ENCODE measurements around the gene FIP1L1. TPM values are rescaled to one million over a fixed set of nuclear protein-coding genes. Genes with fewer than 3 reads are reported as not detected.
"Not testable (repeated sequence)": the region's sequence is repeated elsewhere in the genome, so short reads cannot be mapped to it uniquely, and the experiment has no call there.

Gene FIP1L1, protein sequence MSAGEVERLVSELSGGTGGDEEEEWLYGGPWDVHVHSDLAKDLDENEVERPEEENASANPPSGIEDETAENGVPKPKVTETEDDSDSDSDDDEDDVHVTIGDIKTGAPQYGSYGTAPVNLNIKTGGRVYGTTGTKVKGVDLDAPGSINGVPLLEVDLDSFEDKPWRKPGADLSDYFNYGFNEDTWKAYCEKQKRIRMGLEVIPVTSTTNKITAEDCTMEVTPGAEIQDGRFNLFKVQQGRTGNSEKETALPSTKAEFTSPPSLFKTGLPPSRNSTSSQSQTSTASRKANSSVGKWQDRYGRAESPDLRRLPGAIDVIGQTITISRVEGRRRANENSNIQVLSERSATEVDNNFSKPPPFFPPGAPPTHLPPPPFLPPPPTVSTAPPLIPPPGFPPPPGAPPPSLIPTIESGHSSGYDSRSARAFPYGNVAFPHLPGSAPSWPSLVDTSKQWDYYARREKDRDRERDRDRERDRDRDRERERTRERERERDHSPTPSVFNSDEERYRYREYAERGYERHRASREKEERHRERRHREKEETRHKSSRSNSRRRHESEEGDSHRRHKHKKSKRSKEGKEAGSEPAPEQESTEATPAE
- 113 TPM for polyA plus RNA-seq (ENCODE audit: insufficient read length)
- long read RNA-seq, donor 1, partial matches to known transcripts, result 13 of 21 reads
- long read RNA-seq, donor 1, other reads (novel, unspliced or antisense), result 0 of 21 reads
- long read RNA-seq, donor 2, partial matches to known transcripts, result 17 of 25 reads
- long read RNA-seq, donor 2, other reads (novel, unspliced or antisense), result 0 of 25 reads
- long read RNA-seq, donor 3, partial matches to known transcripts, result 9 of 12 reads
- long read RNA-seq, donor 3, other reads (novel, unspliced or antisense), result 0 of 12 reads
- long read RNA-seq, donor 4, partial matches to known transcripts, result 0 of 2 reads
- long read RNA-seq, donor 4, other reads (novel, unspliced or antisense), result 0 of 2 reads
- long read RNA-seq, donor 5, partial matches to known transcripts, result 15 of 25 reads
- long read RNA-seq, donor 5, other reads (novel, unspliced or antisense), result 0 of 25 reads
- long read RNA-seq, donor 6, partial matches to known transcripts, result 17 of 22 reads
- long read RNA-seq, donor 6, other reads (novel, unspliced or antisense), result 0 of 22 reads
- long read RNA-seq, donor 7, partial matches to known transcripts, result 53 of 65 reads
- long read RNA-seq, donor 7, other reads (novel, unspliced or antisense), result 5 of 65 reads
- long read RNA-seq, donor 8, partial matches to known transcripts, result 0 of 3 reads
- long read RNA-seq, donor 8, other reads (novel, unspliced or antisense), result 0 of 3 reads

DNA sequence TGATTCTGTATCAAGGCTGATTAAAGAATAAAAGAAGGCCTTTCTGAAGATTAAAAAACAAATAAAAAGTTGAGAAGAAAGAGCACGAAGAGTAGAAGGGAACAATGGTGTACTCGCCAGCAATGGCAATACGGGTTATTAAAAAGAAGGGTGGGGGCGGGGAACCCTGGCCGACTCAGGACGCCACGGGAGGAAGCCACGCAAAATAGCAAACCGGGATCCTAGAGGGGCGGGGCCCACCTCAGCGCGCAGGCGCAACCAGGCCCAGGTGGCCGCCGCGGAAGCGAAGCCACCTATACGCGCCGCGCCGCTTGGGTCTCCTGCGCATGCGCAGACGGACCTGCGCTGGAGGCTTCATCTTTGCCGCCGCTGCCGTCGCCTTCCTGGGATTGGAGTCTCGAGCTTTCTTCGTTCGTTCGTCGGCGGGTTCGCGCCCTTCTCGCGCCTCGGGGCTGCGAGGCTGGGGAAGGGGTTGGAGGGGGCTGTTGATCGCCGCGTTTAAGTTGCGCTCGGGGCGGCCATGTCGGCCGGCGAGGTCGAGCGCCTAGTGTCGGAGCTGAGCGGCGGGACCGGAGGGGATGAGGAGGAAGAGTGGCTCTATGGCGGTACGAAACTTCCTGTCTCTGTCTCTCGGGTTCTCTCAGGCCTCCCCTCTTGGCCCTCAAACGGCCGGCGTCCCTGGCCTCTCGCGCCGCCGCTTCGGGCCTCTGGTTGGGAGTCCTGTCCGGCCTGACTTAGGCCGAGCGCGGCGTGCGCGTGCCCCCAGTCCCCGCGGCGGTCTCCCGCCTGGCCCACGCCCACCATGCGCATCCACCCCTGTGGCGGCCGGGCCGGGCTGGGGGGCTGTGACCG lies at the start of gene FIP1L1:
TSS of gene FIP1L1 (plus strand) at position 323 of the 852 bp plus-strand sequence. CDS start at position 521, 198 bp downstream.
- peak; percentile 92 for DNase-seq

DNA sequence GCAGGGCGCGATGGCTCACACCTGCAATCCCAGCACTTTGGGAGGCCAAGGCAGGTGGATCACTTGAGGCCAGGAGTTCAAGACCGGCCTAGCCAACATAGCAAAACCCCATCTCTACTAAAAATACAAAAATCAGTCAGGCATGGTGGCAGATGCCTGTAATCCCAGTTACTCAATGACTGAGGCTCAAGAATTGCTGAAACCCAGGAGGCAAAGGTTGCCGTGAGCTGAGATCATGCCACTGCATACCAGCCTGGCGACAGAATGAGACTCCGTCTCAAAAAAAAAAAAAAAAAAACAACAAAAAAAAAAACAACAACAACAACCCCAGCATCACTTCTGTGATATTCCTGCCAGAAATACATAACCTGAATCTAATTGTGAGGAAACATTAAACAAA lies 42.5 kb upstream of the FIP1L1 start:
- DNase-seq, result not testable (repeated sequence)

DNA sequence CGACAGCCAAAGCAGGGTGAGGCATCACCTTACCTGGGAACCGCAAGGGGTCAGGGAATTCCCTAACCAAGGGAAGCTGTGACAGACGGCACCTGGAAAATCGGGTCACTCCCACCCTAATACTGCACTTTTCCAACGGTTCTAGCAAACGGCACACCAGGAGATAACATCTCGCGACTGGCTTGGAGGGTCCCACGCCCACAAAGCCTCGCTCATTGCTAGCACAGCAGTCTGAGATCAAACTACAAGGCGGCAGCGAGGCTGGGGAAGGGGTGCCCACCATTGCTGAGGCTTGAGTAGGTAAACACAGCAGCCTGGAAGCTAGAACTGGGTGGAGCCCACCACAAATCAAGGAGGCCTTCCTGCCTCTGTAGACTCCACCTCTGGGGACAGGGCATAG lies 37.3 kb upstream of the FIP1L1 start:
- DNase-seq, result not testable (repeated sequence)

DNA sequence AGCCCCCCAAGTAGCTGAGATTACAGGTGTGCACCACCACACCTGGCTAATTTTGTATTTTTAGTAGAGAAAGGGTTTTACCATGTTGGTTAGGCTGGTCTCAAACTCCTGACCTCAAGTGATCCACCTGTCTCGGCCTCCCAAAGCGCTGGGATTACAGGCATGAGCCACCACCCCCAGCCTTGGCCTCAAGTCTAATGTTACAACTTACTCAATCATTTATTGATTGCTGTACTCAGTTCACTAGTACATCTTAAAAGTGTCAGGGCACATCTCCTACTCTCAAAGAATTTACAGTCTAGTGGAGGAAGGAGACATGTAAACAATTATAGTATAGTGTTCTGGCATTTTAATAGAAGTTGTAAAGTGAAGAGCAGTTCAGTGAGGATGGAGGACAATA lies 31.0 kb upstream of the FIP1L1 start:
- DNase-seq, result not testable (repeated sequence)

DNA sequence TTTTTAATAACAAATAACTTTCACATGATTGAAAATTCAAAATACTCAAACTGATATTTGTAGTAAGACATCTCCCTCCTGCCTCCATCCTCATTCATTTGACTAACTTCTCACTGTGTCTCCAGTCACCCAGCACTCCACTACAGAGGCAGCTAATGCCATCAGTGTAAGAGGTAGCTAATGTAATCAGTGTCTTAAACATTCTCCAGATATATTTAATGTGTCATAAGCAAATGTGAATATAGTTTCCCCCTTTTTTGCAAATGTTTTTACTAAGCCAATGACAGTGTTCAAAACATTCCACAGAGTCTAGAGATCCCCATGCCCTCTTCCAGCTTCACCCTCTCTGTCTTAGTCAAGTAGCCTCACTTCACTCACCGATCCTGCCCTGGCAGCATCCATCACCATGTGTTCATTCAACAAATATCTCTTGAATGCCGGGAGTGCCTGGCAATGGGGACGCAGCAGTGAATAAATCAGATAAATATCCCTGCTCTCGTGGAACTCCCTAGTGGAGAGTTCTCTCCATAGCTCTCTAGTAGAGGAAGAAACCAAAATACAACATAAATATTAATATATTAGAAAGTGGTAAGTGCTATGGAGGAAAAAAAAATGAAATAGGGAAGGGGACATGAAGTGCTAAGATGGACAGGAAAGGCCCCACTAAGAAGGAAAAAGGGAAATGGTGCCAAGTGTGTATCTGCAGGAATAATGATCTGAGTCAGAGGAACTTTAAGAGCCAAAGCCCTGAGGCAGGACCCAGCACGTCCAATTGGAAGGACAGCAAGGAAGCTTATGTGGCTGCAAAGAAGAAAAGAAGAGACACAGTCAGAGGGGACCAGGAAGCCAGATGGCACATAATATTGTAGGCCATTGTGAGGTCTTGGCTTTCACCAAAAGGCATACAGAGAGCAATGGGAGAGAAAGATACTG lies 30.3 kb upstream of the FIP1L1 start:
- DNase-seq, result no peak

DNA sequence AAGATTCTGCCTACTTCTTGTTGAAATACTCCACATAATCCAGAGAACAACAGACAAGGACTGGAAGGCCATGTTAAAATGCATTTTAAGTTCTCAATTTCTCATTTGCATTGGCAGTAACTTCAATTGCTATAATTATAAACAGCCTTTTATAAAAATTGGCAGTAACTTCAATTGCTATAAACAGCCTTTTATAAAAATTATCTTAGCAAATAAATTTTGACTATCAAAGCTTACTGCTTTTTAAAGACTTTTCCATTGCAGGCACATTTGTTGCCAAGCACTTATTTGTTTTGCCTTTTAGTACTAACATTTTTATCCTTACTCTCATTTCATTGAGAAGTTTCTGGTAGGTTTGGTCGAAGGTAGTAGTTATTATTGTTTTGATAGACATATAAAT lies 29.4 kb upstream of the FIP1L1 start:
- DNase-seq, result no peak

DNA sequence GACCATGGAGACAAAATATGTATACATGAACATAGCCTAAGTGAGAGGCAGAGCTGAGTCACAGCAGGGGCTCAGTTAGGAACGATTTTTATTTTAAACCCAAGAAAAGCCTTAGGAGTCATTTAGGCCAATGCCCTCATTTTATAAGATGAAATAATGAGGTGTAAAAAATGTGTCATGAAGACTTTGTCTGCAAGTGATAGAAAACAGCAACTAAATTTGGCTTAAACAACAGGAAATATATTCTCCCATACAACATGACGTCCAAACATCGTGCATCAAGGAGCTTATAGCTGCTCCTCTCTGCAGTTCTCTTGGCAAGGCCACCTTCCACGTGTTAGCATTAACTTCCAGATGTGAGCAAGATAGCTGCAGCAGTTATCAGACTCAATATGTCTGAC lies 28.4 kb upstream of the FIP1L1 start:
- DNase-seq, result no peak

DNA sequence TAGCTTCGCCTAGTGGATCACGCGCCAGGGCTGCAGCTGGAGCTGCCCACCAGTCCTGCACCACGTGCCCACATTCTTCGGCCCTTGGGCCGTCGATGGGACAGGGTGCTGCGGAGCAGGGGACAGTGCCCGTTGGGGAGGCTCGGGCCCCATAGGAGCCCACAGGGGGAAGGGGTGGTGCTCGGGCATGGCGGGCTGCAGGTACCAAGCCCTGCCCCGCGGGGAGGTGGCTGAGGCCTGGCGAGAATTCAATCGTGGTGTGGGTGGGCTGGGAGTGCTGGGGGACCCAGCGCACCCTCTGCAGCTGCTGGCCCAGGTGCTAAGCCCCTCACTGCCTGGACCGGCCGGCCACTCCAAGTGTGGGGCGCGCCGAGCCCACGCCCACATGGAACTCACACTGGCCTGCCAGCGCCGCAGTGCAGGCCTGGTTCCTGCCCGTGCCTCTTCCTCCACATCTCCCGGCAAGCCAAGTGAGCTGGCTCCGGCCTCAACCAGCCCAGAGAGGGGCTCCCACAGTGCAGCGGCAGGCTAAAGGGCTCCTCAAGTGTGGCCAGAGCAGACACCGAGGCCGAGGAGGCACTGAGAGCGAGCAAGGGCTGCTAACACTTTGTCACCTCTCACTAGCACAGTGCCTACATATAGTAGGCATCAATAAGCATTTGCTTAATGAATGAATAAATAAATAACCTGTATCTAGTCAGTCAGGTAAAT lies 23.3 kb upstream of the FIP1L1 start:
- DNase-seq, result no peak

DNA sequence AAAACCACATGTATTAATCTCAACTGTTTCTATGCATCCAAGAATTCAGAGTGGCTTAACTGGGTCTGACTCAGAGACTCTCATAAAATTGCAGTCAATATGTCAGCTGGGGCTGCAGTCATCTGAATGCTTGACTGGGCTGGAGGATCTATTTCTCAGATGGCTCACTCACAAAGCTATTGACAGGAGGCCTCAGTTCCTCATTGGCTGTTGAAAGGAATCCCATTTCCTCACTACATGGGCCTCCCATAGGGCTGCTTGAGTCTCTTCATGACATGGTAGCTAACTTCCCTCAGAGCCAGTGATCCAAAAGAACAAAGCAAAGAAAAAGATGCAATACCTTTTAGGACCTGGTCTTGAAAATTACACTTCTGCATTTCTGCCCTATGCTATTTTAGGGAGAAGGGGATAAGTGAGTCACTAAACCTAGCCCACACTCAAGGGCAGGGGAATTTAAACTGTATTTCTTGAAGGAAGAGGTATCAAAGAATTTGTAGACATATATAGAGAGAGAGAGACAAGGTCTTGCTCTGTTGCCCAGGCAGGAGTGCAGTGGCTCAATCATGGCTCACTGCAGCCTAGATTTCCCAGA lies 21.4 kb upstream of the FIP1L1 start:
- no peak for DNase-seq

DNA sequence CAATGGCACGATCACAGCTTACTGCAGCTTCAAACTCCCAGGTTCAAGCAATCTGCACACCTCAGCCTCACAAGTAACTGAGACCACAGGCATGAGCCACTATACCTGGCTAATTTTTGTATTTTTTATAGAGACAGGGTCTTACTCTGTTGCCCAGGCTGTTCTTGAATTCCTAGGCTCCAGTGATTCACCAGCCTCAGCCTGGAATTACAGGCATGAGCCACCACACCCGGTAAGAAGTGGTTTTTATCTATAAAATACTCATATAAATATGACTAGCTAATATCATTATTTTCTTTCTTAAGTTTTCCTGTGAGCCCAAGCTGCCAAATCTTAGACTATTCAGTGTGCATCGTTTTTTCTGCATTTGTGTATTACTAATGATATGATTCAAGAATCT lies 16.0 kb upstream of the FIP1L1 start:
- no peak for DNase-seq

DNA sequence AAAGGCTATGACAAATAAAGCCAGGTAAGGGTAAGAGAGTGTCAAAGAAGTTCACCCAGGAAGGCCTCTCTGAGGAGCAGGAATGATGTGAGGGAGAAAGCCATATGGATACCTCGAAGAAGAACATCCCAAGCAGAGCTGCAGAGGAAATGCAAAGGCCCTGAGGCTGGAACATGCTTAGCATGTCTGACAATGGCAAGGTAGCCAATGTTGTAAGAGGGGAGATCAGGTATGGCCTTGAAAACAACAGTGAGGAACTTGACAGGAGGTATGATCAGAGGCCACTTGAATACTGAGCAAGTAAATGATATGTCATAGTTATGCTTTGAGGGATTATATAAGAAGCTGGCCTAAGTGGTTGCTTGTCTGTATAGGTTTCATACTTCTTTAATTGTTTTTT lies 15.3 kb upstream of the FIP1L1 start:
- no peak for DNase-seq

DNA sequence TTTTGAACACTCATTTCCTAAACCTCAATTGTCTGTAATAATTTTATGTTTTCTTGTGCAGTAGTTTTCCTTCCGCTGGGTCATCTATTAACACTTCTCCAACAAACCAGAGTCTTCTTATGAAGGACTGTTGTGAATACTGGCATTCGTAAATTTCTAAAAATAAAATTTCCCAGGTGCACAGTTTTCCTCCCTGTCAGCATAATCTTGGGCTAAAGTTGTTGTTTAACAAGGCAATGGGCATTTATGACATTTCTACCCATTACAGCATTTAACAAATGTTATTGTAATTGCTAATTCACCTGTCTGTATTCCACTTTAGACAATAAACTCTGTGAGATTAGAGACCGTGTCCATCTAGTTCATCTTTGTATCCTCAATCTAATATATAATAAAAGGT lies 12.8 kb upstream of the FIP1L1 start:
- DNase-seq, result no peak

DNA sequence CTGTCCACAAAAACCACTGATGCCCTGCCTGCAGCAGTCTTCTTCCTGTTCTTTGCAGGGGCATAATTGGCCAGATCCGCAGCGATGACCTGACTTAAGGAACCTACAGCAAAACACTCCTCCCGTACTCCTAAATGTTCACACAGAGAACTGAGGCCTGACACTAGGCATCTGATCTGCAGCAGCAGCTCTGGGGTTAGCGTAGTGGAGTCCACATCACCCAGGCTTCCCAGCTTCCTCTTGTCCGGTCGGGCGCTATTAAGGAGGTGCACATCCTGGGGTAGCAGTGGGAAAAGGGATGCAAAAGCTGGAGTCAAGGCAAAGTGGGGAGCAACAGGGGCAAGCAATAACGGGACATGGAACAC lies 12.3 kb upstream of the FIP1L1 start:
- DNase-seq, result no peak

DNA sequence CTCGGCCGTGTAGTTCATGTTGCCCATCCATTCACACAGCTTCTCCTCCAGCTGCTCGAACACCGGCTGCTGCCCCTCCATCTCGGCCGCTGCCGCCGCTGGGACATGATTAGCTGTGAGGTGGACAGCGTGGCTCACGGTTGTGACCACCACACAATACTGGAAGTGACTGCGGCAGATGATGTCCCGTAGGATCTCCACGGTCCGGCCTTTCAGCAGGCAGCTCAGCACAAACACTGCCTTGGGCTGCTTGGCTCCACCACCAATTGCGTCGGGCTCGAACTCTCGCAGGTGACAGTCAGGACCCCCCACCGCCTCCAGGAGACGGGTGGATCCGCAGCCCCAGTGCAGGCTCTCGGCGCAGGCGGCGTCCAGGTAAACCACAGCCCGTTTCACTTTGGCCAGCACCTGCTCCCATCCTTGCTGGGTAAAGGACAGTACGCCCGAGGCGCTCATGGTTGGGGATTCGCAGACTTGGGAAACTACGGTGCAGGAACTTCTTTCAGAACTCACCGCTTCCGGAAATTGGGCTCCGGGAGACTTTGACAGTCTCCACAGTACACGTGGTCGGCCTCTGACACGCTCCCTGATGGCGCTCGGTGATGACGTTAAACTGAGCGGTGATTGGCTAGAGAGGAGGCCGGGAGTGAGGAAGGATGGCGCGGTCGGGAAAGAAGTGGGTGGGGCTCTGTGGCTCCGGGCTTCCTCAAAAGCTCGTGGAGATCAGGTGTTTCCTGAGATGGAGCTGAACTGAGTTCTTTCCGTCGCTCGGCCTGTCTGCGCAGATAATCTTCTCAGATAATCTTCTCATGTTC lies 11.7 kb upstream of the FIP1L1 start, which contains the start of gene SCFD2:
TSS of gene SCFD2 (minus strand) at position 576 of the 815 bp plus-strand sequence.
- DNase-seq, result peak; percentile 99

DNA sequence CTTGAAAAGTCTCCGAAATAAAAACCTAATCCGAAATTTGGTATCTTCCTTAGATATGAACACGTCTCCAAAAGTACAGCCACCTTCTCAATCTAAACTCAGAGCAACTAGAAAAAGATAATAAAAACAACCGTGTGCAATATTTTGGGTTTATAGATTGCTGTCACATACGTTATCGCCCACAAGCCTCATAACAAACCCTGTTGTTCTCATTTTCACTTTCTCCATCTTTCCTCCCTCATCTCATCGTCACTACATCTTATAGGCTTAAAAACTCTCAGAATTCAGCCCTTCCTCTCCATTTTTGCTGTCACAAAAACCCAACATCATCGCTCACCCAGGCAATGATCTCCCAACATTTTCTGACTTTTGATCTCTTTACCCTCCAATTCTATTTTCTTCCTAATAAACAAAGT lies 11.1 kb upstream of the FIP1L1 start:
- no peak for DNase-seq

DNA sequence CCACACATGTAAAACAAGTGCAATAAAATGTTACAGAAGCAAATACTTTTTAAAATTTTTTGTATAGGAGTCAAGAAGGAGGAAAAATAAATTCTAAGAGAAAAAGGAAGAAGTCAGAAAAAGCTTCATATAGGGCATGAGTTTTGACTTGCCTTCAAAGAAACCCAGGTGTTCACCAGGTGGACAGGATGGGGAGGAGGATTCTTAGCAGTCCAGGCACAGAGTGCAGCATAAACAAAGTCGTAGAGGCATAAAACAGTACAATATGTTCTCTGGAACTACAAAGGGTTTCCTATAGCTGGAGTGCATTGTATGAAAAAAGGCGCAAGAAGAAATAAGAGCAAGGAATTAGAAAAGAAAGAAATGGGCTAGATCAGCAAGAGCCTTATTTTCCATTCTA lies 9.7 kb upstream of the FIP1L1 start:
- DNase-seq, result no peak

DNA sequence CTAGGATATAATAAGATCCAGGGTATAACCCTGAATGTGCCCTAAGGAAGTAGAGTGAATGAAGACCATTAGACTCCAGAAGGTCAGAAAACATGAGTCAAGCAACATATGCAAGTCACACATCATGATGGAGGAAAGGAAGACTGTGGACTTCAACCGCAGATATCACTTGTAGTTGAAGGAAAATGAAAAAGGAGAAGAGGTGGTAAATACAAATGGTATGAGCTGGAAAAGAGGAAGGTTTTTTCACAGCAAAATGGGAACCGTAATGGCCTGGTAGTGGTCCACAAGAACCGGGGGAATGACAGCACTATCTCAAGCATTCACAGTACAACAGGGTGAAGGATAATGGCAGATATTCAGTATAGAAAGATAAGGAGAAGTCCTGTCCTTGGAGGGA lies 6.4 kb upstream of the FIP1L1 start:
- no peak for DNase-seq

All from left kidney (tissue), 8 donors.